ENCODE data around the gene ACP3. TPM values are rescaled to one million over a fixed set of nuclear protein-coding genes. Genes with fewer than 3 reads are reported as not detected.

Gene ACP3
- total and polyA plus RNA-seq, 2 experiments from 2014 or later = 5.2 to 7.7 TPM

DNA sequence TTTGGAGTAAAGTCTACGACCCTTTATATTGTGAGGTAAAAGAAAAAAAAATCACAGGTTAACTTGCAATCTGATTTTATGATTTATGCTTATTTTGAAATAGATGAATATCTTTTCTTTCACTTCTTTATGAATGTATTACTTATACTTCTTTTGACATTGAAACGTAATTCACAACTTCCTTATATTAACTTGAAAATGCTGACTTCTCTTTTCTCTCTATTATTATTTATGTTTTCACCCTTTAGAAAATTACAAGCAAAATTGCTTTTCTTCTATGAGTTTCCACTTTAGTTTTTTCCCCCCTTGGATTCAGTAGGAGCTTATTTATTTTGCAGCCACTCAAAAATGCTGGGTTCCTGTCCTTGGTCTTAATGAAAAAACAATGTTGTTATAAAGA is 25.4 kb downstream of the ACP3 start:
- TF ChIP-seq EZH2 (IDR thresholded peaks at IDR 0.05; ENCODE audit: borderline replicate concordance) (no peak), EZH2phosphoT487 (IDR thresholded peaks at IDR 0.05; ENCODE audit: low read depth, severe bottlenecking, unreplicated experiment) (no peak)
- TF ChIP-seq, protein P1, sequence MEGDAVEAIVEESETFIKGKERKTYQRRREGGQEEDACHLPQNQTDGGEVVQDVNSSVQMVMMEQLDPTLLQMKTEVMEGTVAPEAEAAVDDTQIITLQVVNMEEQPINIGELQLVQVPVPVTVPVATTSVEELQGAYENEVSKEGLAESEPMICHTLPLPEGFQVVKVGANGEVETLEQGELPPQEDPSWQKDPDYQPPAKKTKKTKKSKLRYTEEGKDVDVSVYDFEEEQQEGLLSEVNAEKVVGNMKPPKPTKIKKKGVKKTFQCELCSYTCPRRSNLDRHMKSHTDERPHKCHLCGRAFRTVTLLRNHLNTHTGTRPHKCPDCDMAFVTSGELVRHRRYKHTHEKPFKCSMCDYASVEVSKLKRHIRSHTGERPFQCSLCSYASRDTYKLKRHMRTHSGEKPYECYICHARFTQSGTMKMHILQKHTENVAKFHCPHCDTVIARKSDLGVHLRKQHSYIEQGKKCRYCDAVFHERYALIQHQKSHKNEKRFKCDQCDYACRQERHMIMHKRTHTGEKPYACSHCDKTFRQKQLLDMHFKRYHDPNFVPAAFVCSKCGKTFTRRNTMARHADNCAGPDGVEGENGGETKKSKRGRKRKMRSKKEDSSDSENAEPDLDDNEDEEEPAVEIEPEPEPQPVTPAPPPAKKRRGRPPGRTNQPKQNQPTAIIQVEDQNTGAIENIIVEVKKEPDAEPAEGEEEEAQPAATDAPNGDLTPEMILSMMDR (IDR thresholded peaks at IDR 0.05; ENCODE audit: poor library complexity) = no peak
- DNase-seq (ENCODE audit: low spot score) = no peak
- Histone ChIP-seq H3K27ac (no peak overlapping the region), H3K36me3 (replicated peaks; ENCODE audit: insufficient read depth, low read depth) (no peaks in the 10 kb centered on the region), H3K9me3 (ENCODE audit: low read depth) (no peaks in the 10 kb centered on the region), H3K9me2 (replicated peaks; ENCODE audit: insufficient read depth) (no peaks in the 10 kb centered on the region), H3K4me1 (ENCODE audit: insufficient read depth) (no peaks in the 10 kb centered on the region), H2AFZ (no peak overlapping the region), H4K20me1 (ENCODE audit: insufficient read depth, poor library complexity, severe bottlenecking) (no peaks in the 10 kb centered on the region), H3K4me2 (peak overlapping the region; percentile 59), H3K27me3 (no peaks in the 10 kb centered on the region), H3K79me2 (no peaks in the 10 kb centered on the region), H3K4me3 (no peak overlapping the region)
- 90% methylated on average over 2 of the region's 2 CpGs for WGBS (ENCODE audit: low lambda C conversion rate, missing lambda C conversion rate)

DNA sequence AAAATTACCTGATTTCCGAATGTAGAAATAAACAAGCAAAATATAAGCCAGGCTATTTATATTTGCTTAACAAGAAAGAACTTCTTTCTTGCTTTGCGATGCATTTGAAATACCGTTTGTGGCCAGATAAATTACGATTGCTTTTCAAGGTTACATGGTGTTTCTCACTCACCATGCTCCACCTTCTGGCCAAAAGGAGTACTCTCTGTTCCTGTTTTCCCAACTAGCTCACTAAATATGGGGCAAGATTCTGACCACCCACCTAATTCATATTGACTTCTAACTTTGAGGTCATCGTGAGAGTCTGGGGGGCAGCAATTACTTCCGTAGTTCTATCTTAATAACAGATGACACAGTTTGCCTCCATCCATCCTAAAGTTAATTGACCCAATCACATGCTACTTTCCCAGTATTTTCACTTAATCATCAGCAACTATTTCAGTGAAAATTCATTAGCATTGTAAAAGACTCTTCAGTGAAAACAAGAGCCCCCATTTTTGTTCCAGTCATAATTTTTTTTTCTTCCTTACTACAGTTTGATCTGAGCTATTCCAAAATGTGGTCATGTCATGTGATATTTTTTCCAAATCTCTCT is 25.9 kb downstream of the ACP3 start:
- H4K20me1 ChIP-seq (ENCODE audit: insufficient read depth, poor library complexity, severe bottlenecking) = no peaks in the 10 kb centered on the region
- H3K27me3 ChIP-seq = no peaks in the 10 kb centered on the region
- no peak overlapping the region for H3K27ac ChIP-seq
- peak overlapping the region; percentile 59 for H3K4me2 ChIP-seq
- TF ChIP-seq, protein P1 (IDR thresholded peaks at IDR 0.05; ENCODE audit: poor library complexity) = peak; percentile 86
- TF ChIP-seq EZH2phosphoT487 (IDR thresholded peaks at IDR 0.05; ENCODE audit: low read depth, severe bottlenecking, unreplicated experiment) (no peak), EZH2 (IDR thresholded peaks at IDR 0.05; ENCODE audit: borderline replicate concordance) (no peak)
- no peaks in the 10 kb centered on the region for H3K9me3 ChIP-seq (ENCODE audit: low read depth)
- H2AFZ ChIP-seq = no peak overlapping the region
- no peaks in the 10 kb centered on the region for H3K36me3 ChIP-seq (replicated peaks; ENCODE audit: insufficient read depth, low read depth)
- no peaks in the 10 kb centered on the region for H3K79me2 ChIP-seq
- H3K4me1 ChIP-seq (ENCODE audit: insufficient read depth) = no peaks in the 10 kb centered on the region
- DNase-seq (ENCODE audit: low spot score) = peak; percentile 76
- H3K4me3 ChIP-seq = no peak overlapping the region
- H3K9me2 ChIP-seq (replicated peaks; ENCODE audit: insufficient read depth) = no peaks in the 10 kb centered on the region
- 6% methylated on average over 6 of the region's 6 CpGs for WGBS (ENCODE audit: low lambda C conversion rate, missing lambda C conversion rate)

GRCh38 chr3:132344666-132345280 is 27.6 kb downstream of the ACP3 start:
- H3K36me3 ChIP-seq (replicated peaks; ENCODE audit: insufficient read depth, low read depth) = no peaks in the 10 kb centered on the region
- no peaks in the 10 kb centered on the region for H3K79me2 ChIP-seq
- TF ChIP-seq EZH2phosphoT487 (IDR thresholded peaks at IDR 0.05; ENCODE audit: low read depth, severe bottlenecking, unreplicated experiment) = no peak
- no peak for TF ChIP-seq EZH2 (IDR thresholded peaks at IDR 0.05; ENCODE audit: borderline replicate concordance)
- TF ChIP-seq, protein P1 (IDR thresholded peaks at IDR 0.05; ENCODE audit: poor library complexity) = no peak
- H3K4me2 ChIP-seq = no peak overlapping the region
- no peaks in the 10 kb centered on the region for H3K27me3 ChIP-seq
- H3K4me1 ChIP-seq (ENCODE audit: insufficient read depth) = no peaks in the 10 kb centered on the region
- no peak for DNase-seq (ENCODE audit: low spot score)
- H3K9me3 ChIP-seq (ENCODE audit: low read depth) = no peaks in the 10 kb centered on the region
- no peaks in the 10 kb centered on the region for H3K9me2 ChIP-seq (replicated peaks; ENCODE audit: insufficient read depth)
- H3K4me3 ChIP-seq = no peak overlapping the region
- no peaks in the 10 kb centered on the region for H4K20me1 ChIP-seq (ENCODE audit: insufficient read depth, poor library complexity, severe bottlenecking)
- H3K27ac ChIP-seq = no peak overlapping the region
- no peak overlapping the region for H2AFZ ChIP-seq

All from hepatocyte (in vitro differentiated cells).